ENCODE data around the gene LHFPL2. TPM values are rescaled to one million over a fixed set of nuclear protein-coding genes. Genes with fewer than 3 reads are reported as not detected.

The LHFPL2 gene
- total and polyA plus RNA-seq, 2 of the 4 experiments (the other 2 are of a cell fraction) = 6.5 to 11.3 TPM

DNA sequence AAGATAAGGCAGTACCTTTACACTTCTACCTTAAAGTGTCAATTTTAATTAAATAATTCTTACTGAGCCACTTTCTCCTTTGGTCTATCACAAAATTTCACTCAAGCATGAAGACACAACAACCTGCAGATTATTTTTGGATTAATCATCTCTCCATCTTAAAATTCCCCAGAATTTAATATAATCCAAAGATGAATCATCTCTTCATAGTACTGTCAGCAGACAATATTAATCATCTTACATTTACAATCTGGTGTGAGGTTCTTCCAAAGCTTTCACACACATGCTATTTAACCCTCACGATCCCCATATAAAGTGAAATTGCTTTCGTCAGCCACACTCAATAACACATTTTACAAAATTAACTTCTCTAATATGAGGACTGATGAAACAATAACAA, 43.0 kb downstream of the LHFPL2 start:
- no peak overlapping the region for H2BK20ac ChIP-seq (ENCODE audit: low read depth, low read length)
- peaks cover 23% of the 10 kb centered on the region for H3K4me1 ChIP-seq (ENCODE audit: control insufficient read depth, insufficient read depth, low read length)
- TF ChIP-seq MAFK (IDR thresholded peaks at IDR 0.05; ENCODE audit: low read depth, low read length) (no peak), RAD21 (IDR thresholded peaks at IDR 0.05; ENCODE audit: low read length) (no peak), MAZ (IDR thresholded peaks at IDR 0.05; ENCODE audit: borderline replicate concordance, low read depth, low read length) (no peak), NFE2L2 (IDR thresholded peaks at IDR 0.05; ENCODE audit: low read depth, low read length) (no peak), POLR2A (IDR thresholded peaks at IDR 0.05; ENCODE audit: low read depth, low read length) (no peak), CEBPB (IDR thresholded peaks at IDR 0.05; ENCODE audit: low read depth, low read length) (no peak), SMC3 (IDR thresholded peaks at IDR 0.05; ENCODE audit: low read depth, low read length) (no peak), FOS (IDR thresholded peaks at IDR 0.05; ENCODE audit: low read depth, low read length) (no peak)
- no peak overlapping the region for H4K91ac ChIP-seq (ENCODE audit: insufficient read depth, low read depth, low read length)
- POLR2A ChIA-PET (ENCODE audit: unreplicated experiment) = no interaction called here
- CTCF ChIA-PET = no interaction called here
- H3K9me3 ChIP-seq (ENCODE audit: control insufficient read depth, insufficient read depth, low read length) = no peaks in the 10 kb centered on the region
- H2AFZ ChIP-seq (replicated peaks; ENCODE audit: low read length, poor library complexity) = no peak overlapping the region
- dilution Hi-C loops (cut with HindIII; ENCODE audit: low sequenced_read_pairs, unreplicated experiment) = no loop called here
- H2BK5ac ChIP-seq (ENCODE audit: low read depth, low read length, poor library complexity, severe bottlenecking) = no peak overlapping the region
- H4K8ac ChIP-seq (ENCODE audit: low read depth in 2 of 2, low read length in 2 of 2) = no peak overlapping the region
- H2BK120ac ChIP-seq (ENCODE audit: low read depth, low read length) = no peak overlapping the region
- H3K4me3 ChIP-seq (ENCODE audit: insufficient read depth, low read depth, low read length) = no peak overlapping the region
- H4K20me1 ChIP-seq (ENCODE audit: insufficient read depth, low read length) = peaks cover 10% of the 10 kb centered on the region; the same call in 1 of the 2 replicates
- no TSS peak for BruUV-seq (replicated peaks)
- no peak overlapping the region for H2AK9ac ChIP-seq (replicated peaks; ENCODE audit: low read depth, low read length, poor library complexity)
- H2AK5ac ChIP-seq (ENCODE audit: low read depth, low read length) = no peak overlapping the region
- no peak overlapping the region for H3K9ac ChIP-seq (ENCODE audit: low read depth, low read length)
- H3K18ac ChIP-seq (ENCODE audit: low read depth, low read length) = no peak overlapping the region
- no peak overlapping the region for H2BK15ac ChIP-seq (ENCODE audit: low read depth, low read length)
- H4K5ac ChIP-seq (ENCODE audit: low read depth, low read length) = no peak overlapping the region
- no peak overlapping the region for H3K4me2 ChIP-seq (ENCODE audit: low read depth, low read length)
- peaks cover 21% of the 10 kb centered on the region for H3K9me1 ChIP-seq (ENCODE audit: insufficient read depth, low read length)
- in situ Hi-C loops (cut with MboI; ENCODE audit: low sequenced_read_pairs) = no loop called here
- H3K27ac ChIP-seq (ENCODE audit: insufficient read depth, low read length) = no peak overlapping the region
- H3K79me1 ChIP-seq (ENCODE audit: low read depth in 1 of 2, low read length in 2 of 2) = peaks cover 8 to 48% of the 10 kb centered on the region in 2 experiments
- DNase-seq (no peak), ATAC-seq (ENCODE audit: low read depth) (no peak)
- H3K36me3 ChIP-seq (ENCODE audit: control insufficient read depth, insufficient read depth, low read length) = peaks cover 4% of the 10 kb centered on the region
- no peak overlapping the region for H3K56ac ChIP-seq (ENCODE audit: extremely low read depth, insufficient read depth, low read length)
- no peak overlapping the region for H3K4ac ChIP-seq (ENCODE audit: low read depth, low read length)
- H3K23ac ChIP-seq (ENCODE audit: low read depth, low read length) = no peak overlapping the region
- no peak overlapping the region for H3K14ac ChIP-seq (replicated peaks; ENCODE audit: low read depth, low read length)
- no peaks in the 10 kb centered on the region for H3K27me3 ChIP-seq (ENCODE audit: control insufficient read depth, insufficient read depth, low read length)
- WGBS, 2 experiments (ENCODE audit: extremely low coverage in 2 of 2, insufficient read length in 1 of 2) = no CpG with 5 or more reads among the region's 2 CpGs
- intact Hi-C loops (cut with micrococcal nuclease) = no loop called here

All from IMR-90 (cell line).